MCF 10A (cell line): ENCODE measurements around the gene GLIS2. TPM values are rescaled to one million over a fixed set of nuclear protein-coding genes. Genes with fewer than 3 reads are reported as not detected.

Source experiments
- BruUV-seq: library from RNA; stranded (reverse); fragments of 400-500 nt; replicated peaks from 2 replicates; lab custom pipeline; 2021; lab: Mats Ljungman, UMichigan
- CTCF ChIA-PET: fragments of 300-600 bp; sonication (Branson Sonifier 250); formaldehyde crosslinking; extraction: SDS; loops from one replicate; lab custom pipeline; 2021; ENCODE audit warnings: antibody characterized with exemption, inconsistent platforms; lab: Yijun Ruan, JAX
- POLR2A ChIA-PET: fragments of 300-600, 350-650 bp; sonication (Branson Sonifier 250); formaldehyde crosslinking; extraction: SDS; loops from one replicate; lab custom pipeline; 2020; ENCODE audit warnings: antibody characterized with exemption, inconsistent platforms; lab: Yijun Ruan, JAX
- DNase-seq: peaks from one replicate; pipeline ENCODE4 v3.0.0-alpha.2; 2018; ENCODE audit not compliant: unreplicated experiment
- H3K27ac Mint-ChIP-seq: one replicate; pipeline ENCODE4 v1.8.0; 2022; ENCODE audit warnings: mild to moderate bottlenecking, low read depth, mixed read lengths; ENCODE audit not compliant: unreplicated experiment
- H3K27me3 Mint-ChIP-seq: one replicate; pipeline ENCODE4 v1.8.0; 2022; ENCODE audit warnings: mixed read lengths; ENCODE audit not compliant: insufficient read depth, unreplicated experiment
- H3K36me3 Mint-ChIP-seq: one replicate; pipeline ENCODE4 v1.8.0; 2022; ENCODE audit warnings: mild to moderate bottlenecking, moderate library complexity, mixed read lengths; ENCODE audit not compliant: insufficient read depth, unreplicated experiment
- H3K4me1 Mint-ChIP-seq: one replicate; pipeline ENCODE4 v1.8.0; 2022; ENCODE audit warnings: mixed read lengths; ENCODE audit not compliant: insufficient read depth, unreplicated experiment
- H3K4me3 Mint-ChIP-seq: one replicate; pipeline ENCODE4 v1.8.0; 2022; ENCODE audit warnings: mild to moderate bottlenecking, moderate library complexity, mixed read lengths; ENCODE audit not compliant: unreplicated experiment
- H3K9me3 Mint-ChIP-seq: one replicate; pipeline ENCODE4 v1.8.0; 2022; ENCODE audit warnings: mixed read lengths; ENCODE audit not compliant: unreplicated experiment
- intact Hi-C: fragments of 100-400 bp; cut with micrococcal nuclease; formaldehyde crosslinking; loops from 2 replicates; pipeline ENCODE4 v1.14.1; 2022
- total RNA-seq: library from RNA; stranded (reverse); gene quantifications from 2 replicates; pipeline ENCODE4 v1.2.3, GENCODE V29; 2022
- TF ChIP-seq, protein P1 (sequence below): fragments of 200-600 bp; IDR thresholded peaks from one replicate; pipeline ENCODE4 v1.8.0; 2022; ENCODE audit warnings: antibody characterized with exemption, mild to moderate bottlenecking; ENCODE audit not compliant: unreplicated experiment

The GLIS2 gene
- total RNA-seq, 1 experiment from 2014 or later: 14.7 TPM

GRCh38 chr16:4316108-4316863 lies 419 bp downstream of the GLIS2 start:
- no TSS peak for BruUV-seq
- no peak overlapping the region for H3K27ac Mint-ChIP-seq
- TF ChIP-seq, protein P1, sequence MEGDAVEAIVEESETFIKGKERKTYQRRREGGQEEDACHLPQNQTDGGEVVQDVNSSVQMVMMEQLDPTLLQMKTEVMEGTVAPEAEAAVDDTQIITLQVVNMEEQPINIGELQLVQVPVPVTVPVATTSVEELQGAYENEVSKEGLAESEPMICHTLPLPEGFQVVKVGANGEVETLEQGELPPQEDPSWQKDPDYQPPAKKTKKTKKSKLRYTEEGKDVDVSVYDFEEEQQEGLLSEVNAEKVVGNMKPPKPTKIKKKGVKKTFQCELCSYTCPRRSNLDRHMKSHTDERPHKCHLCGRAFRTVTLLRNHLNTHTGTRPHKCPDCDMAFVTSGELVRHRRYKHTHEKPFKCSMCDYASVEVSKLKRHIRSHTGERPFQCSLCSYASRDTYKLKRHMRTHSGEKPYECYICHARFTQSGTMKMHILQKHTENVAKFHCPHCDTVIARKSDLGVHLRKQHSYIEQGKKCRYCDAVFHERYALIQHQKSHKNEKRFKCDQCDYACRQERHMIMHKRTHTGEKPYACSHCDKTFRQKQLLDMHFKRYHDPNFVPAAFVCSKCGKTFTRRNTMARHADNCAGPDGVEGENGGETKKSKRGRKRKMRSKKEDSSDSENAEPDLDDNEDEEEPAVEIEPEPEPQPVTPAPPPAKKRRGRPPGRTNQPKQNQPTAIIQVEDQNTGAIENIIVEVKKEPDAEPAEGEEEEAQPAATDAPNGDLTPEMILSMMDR: no peak
- CTCF ChIA-PET: interaction anchor here (0.6 to 1.3 kb wide), 8 partner anchors 12 to 703 kb away, joined by 3 to 5 read pairs (median 4); no protein-coding TSS in a partner anchor
- no peaks in the 10 kb centered on the region for H3K27me3 Mint-ChIP-seq
- peaks cover 9% of the 10 kb centered on the region for H3K36me3 Mint-ChIP-seq
- no peaks in the 10 kb centered on the region for H3K9me3 Mint-ChIP-seq
- H3K4me1 Mint-ChIP-seq: peaks cover 6% of the 10 kb centered on the region
- H3K4me3 Mint-ChIP-seq: peak overlapping the region; percentile 68
- intact Hi-C loops: loop anchor here (2.0 kb wide), 1 partner anchor 25 kb away; no protein-coding TSS in a partner anchor
- DNase-seq: peak; percentile 34
- POLR2A ChIA-PET: interaction anchor here (0.6 to 2.3 kb wide), 10 partner anchors 9 to 1432 kb away, joined by 3 to 10 read pairs (median 3); no protein-coding TSS in a partner anchor

GRCh38 chr16:4316864-4317531 lies 1.1 kb downstream of the GLIS2 start:
- Mint-ChIP-seq H3K27ac (peak overlapping the region; percentile 39), H3K9me3 (no peaks in the 10 kb centered on the region), H3K36me3 (peaks cover 9% of the 10 kb centered on the region), H3K27me3 (no peaks in the 10 kb centered on the region), H3K4me3 (peak overlapping the region; percentile 68), H3K4me1 (peaks cover 6% of the 10 kb centered on the region)
- DNase-seq: peak; percentile 67
- no TSS peak for BruUV-seq
- TF ChIP-seq, protein P1: no peak
- ChIA-PET POLR2A (interaction anchor here (0.5 to 2.3 kb wide), 9 partner anchors 9 to 140 kb away, joined by 3 to 10 read pairs (median 3); no protein-coding TSS in a partner anchor), CTCF (interaction anchor here (0.6 to 1.9 kb wide), 7 partner anchors 11 to 117 kb away, joined by 3 to 5 read pairs (median 4); no protein-coding TSS in a partner anchor)
- intact Hi-C loops: loop anchor here (1.0 to 2.0 kb wide), 2 partner anchors 10 to 26 kb away; no protein-coding TSS in a partner anchor

GRCh38 chr16:4317532-4318450 lies 1.9 kb downstream of the GLIS2 start:
- H3K27ac Mint-ChIP-seq: peak overlapping the region; percentile 39
- H3K4me3 Mint-ChIP-seq: peak overlapping the region; percentile 68
- H3K9me3 Mint-ChIP-seq: no peaks in the 10 kb centered on the region
- intact Hi-C loops: loop anchor here (1.0 to 2.0 kb wide), 2 partner anchors 10 to 27 kb away; no protein-coding TSS in a partner anchor
- peaks cover 6% of the 10 kb centered on the region for H3K4me1 Mint-ChIP-seq
- ChIA-PET POLR2A (interaction anchor here (1.8 to 2.3 kb wide), 3 partner anchors 11 to 46 kb away, joined by 6 to 10 read pairs (median 7); no protein-coding TSS in a partner anchor), CTCF (interaction anchor here (0.6 to 1.9 kb wide), 7 partner anchors 12 to 751 kb away, joined by 3 to 5 read pairs (median 4); no protein-coding TSS in a partner anchor)
- TF ChIP-seq, protein P1: no peak
- H3K27me3 Mint-ChIP-seq: no peaks in the 10 kb centered on the region
- BruUV-seq: no TSS peak
- peak; percentile 50 for DNase-seq
- H3K36me3 Mint-ChIP-seq: peaks cover 9% of the 10 kb centered on the region
